ENCODE results near the gene NME7.
"Not testable (repeated sequence)": the region's sequence is repeated elsewhere in the genome, so short reads cannot be mapped to it uniquely, and the experiment has no call there.

Gene NME7

GRCh38 chr1:169342096-169342495 is 25.5 kb downstream of the NME7 start:
- not testable (repeated sequence) for DNase-seq (ENCODE audit: low read depth in 2 of 2)

GRCh38 chr1:169340882-169341281 is 26.7 kb downstream of the NME7 start:
- no peak for DNase-seq (ENCODE audit: low read depth in 2 of 2)

GRCh38 chr1:169339773-169340172 is 27.8 kb downstream of the NME7 start:
- no peak for DNase-seq (ENCODE audit: low read depth in 2 of 2)

- no peak for DNase-seq (ENCODE audit: low read depth in 2 of 2)
Observed at GRCh38 chr1:169338617-169339016, 29.0 kb downstream of the NME7 start.

GRCh38 chr1:169336947-169337715 is 30.5 kb downstream of the NME7 start:
- DNase-seq (ENCODE audit: low read depth in 2 of 2), result not testable (repeated sequence)

GRCh38 chr1:169334727-169335126 is 32.9 kb downstream of the NME7 start:
- not testable (repeated sequence) for DNase-seq (ENCODE audit: low read depth in 2 of 2)

- no peak for DNase-seq (ENCODE audit: low read depth in 2 of 2)
Observed at GRCh38 chr1:169330927-169331326, 36.7 kb downstream of the NME7 start.

- DNase-seq (ENCODE audit: low read depth in 2 of 2), result no peak
Observed at GRCh38 chr1:169329383-169329782, 38.2 kb downstream of the NME7 start.

GRCh38 chr1:169327875-169328274 is 39.7 kb downstream of the NME7 start:
- DNase-seq (ENCODE audit: low read depth in 2 of 2), result no peak

GRCh38 chr1:169326956-169327268 is 40.7 kb downstream of the NME7 start:
- no peak for DNase-seq (ENCODE audit: low read depth in 2 of 2)

- DNase-seq (ENCODE audit: low read depth in 2 of 2), result no peak
Observed at GRCh38 chr1:169326261-169326955, 41.2 kb downstream of the NME7 start.

GRCh38 chr1:169325117-169325516 is 42.5 kb downstream of the NME7 start:
- DNase-seq (ENCODE audit: low read depth in 2 of 2), result no peak

- DNase-seq (ENCODE audit: low read depth in 2 of 2), result no peak
Observed at GRCh38 chr1:169322138-169322537, 45.5 kb downstream of the NME7 start.

- DNase-seq (ENCODE audit: low read depth in 2 of 2), result no peak
Observed at GRCh38 chr1:169321539-169321938, 46.1 kb downstream of the NME7 start.

GRCh38 chr1:169318536-169319244 is 48.9 kb downstream of the NME7 start:
- no peak for DNase-seq (ENCODE audit: low read depth in 2 of 2)

GRCh38 chr1:169316556-169316955 is 51.0 kb downstream of the NME7 start:
- no peak for DNase-seq (ENCODE audit: low read depth in 2 of 2)

GRCh38 chr1:169312084-169312954 is 55.3 kb downstream of the NME7 start:
- DNase-seq (ENCODE audit: low read depth in 2 of 2), result peak; percentile 20 to 30

GRCh38 chr1:169309178-169310166 is 58.1 kb downstream of the NME7 start:
- DNase-seq (ENCODE audit: low read depth in 2 of 2), result no peak

GRCh38 chr1:169308313-169309039 is 59.1 kb downstream of the NME7 start:
- no peak for DNase-seq (ENCODE audit: low read depth in 2 of 2)

- DNase-seq (ENCODE audit: low read depth in 2 of 2), result no peak
Observed at GRCh38 chr1:169307176-169307575, 60.4 kb downstream of the NME7 start.
